Stimulated activated CD8-positive, alpha-beta memory T cell treated with anti-CD3 and anti-CD28 coated beads, Interleukin-4, amount 100 ng/mL, for 48 hours (primary cell): ENCODE measurements around the gene RAC2.
A peak's percentile ranks its signal among the peaks of the same experiment; 100 is the strongest.
"Not testable (repeated sequence)": the region's sequence is repeated elsewhere in the genome, so short reads cannot be mapped to it uniquely, and the experiment has no call there.

Source experiments
- DNase-seq: peaks from one replicate; pipeline ENCODE4 v3.0.0-alpha.2; 2020

The RAC2 gene

GRCh38 chr22:37202716-37203115 is 41.4 kb downstream of the RAC2 start:
- no peak for DNase-seq

GRCh38 chr22:37202001-37202555 is 42.0 kb downstream of the RAC2 start:
- DNase-seq = no peak

GRCh38 chr22:37201443-37201820 is 42.6 kb downstream of the RAC2 start:
- DNase-seq = not testable (repeated sequence)

- no peak for DNase-seq
Measured at GRCh38 chr22:37199760-37200108, 44.3 kb downstream of the RAC2 start.

- DNase-seq = peak; percentile 100
Measured at GRCh38 chr22:37199103-37199759, 44.8 kb downstream of the RAC2 start.

GRCh38 chr22:37198258-37199102 is 45.6 kb downstream of the RAC2 start:
- peak; percentile 99 for DNase-seq

DNA sequence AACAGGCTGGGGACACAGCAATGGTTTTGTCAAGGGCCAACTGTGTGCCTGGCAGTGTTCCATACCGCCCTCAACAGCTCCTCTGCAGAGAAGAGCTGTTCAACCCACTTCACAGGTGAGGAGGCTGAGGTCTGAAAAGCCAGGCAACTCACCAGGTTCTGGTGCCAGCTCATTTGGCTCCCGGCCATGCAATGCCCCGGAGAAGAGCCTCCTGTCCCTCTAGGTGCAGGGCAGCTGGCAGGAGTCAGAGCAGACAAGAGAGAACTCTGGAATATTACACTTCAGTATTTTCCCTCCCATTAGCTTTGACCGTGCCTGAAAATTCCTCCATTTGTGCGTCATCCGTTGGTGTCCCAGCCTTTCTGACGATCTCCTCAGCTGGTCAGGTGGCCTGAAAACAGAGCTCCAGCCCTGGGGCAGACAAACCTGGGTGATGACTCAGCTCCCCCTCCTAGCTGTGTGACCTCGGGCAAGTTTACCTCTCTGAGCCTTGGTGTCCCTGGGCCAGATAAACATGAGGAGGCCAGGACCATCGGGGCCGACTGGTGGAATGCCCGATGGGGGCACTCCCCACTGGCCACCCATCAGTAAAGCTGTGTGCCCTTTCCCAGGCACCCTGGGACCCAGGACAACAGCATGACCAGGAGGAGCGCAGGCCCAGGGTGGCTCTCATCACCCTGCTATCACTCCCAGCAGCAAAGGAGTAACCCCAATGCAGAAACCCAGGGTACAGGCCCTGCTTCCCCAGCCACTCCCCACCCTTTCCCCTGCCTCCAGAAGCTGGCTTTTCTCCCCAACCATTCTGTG is 46.4 kb downstream of the RAC2 start:
- no peak for DNase-seq

GRCh38 chr22:37196539-37197450 is 47.3 kb downstream of the RAC2 start:
- no peak for DNase-seq

DNA sequence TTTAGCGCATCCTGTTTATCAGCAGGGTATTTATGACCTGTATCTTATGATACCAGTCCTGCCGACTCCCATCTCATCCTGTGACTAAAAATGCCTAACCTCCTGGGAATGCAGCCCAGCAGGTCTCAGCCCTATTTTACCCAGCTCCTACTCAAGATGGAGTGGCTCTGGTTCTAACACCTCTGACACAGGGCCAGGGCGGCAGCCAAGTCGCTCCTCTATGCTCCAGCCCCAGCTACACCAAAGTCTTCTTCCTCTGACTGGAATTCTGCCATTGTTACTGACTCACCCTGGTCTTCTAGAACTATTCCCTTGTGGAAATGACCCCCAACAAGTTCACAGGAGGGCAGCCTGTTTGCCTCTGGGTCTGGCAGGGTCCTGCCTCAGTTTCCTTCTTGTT is 48.1 kb downstream of the RAC2 start:
- no peak for DNase-seq

DNA sequence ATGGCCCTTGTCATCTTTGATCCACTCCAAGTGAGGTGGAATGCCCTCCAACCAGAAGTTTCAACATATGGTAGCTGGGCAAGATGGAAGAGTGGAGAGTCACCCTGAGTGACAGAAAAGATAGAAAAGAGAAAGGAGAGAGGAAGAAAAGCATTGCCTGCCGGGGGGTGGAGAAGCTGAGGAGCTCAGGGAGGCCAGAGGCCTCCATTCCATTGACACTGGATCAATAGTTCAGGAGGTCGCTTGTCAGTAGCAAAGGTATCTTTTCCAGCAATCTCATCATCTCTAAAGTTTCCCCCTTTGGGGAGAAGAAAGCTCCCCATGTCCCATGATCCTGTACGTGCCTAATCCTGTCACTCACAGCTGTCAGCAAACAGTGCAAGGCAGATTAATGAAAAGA is 49.3 kb downstream of the RAC2 start:
- no peak for DNase-seq

DNA sequence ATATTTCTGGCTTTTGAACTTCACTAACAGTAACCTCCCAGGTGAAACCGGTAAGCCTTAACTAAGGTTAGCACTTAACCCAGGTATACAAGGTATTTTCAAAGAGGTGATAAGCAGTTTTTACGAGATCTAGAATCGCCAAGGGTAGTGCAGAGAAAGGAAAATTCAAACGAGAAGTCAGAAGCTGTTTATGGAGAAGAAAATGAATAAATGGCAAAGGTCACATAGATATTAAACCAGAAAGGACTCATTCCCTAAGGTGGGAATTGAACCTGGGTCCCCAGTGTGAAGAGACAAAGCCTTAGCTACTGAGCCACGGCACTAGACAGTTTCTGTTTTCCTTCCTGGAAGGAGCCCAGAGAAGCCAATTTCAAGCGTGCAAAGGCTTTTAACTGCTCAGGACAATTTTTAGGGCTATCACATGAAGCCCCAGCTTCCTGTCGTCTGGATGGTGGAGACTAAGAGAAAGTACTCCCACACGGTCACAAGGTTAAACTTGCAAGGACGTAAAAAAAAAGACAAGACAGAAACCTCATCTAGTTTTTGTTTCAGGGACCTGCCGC is 50.4 kb downstream of the RAC2 start:
- DNase-seq = peak; percentile 63

GRCh38 chr22:37192741-37193140 is 51.3 kb downstream of the RAC2 start:
- DNase-seq = no peak

GRCh38 chr22:37192204-37192603 is 51.9 kb downstream of the RAC2 start:
- no peak for DNase-seq

GRCh38 chr22:37190262-37190780 is 53.7 kb downstream of the RAC2 start:
- no peak for DNase-seq

DNA sequence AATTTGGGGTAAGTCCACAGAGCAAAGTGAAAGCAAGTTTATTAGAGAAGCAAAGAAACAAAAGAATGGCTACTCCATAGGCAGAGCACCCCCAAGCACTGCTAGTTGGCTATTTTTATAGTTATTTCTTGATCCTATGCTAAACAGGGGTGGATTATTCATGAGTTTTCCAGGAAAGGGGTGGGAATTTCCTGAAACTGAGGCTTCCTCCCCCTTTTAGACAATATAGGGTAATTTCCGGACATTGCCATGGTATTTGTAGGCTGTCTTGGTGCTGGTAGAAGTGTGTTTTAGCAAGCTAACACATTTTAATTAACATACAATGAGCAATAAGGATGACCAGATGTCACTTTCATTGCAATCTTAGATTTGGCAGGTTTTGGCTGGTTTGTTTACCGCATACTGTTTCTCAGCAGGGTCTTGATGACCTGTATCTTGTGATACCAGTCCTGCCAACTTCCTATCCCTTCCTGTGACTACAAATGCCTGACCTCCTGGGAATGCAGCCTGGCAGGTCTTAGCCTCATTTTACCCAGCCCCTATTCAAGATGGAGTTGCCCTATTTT is 55.1 kb downstream of the RAC2 start:
- DNase-seq = no peak

DNA sequence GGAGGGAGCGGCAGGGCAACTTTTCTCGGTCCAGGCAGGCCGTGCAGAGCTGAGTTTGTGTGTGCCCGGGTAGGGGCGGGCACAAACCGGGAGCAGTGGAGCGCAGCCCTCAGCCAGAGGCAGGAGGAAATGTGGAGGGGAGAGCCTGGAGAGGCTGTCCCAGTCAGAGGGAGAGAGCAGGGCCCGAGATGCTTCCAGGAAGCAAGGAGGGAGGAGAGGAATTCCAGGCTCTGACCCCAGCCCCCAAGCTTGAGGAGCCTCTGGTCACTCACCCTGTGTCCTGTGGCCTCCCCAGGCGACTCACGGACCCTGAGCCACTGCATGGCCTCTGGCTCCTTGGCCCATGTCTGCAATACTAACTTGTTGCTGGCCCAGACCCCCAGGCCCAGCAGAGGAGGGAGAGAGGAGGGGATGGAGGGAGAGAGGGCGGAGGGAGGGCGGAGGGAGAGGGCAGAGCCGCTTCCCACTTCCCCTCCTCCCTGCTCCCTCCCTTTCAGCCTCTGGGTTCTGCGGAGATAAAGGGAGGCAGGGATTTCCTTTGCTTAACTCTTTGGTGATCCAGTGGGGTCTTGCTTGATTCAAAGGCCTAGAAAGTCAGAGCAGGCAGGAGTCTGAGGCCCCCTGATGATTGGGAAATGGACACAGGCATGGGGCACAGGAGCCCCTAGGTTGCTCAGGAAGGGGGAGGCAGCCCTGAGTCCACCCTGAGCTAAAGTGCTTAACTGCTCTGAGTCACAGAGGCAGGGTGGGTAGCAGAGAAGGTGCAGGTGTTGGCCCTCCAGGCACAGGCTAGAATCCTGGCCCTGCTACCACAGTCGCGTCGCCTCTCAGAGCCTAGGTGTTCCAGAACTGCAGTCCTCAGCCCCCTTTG is 55.9 kb downstream of the RAC2 start, which contains the start of gene C1QTNF6:
Gene C1QTNF6, minus strand, starts transcription at position 357 of the 871 bp plus-strand sequence. Its CDS starts 34 bp downstream, at position 323.
- no peak for DNase-seq

DNA sequence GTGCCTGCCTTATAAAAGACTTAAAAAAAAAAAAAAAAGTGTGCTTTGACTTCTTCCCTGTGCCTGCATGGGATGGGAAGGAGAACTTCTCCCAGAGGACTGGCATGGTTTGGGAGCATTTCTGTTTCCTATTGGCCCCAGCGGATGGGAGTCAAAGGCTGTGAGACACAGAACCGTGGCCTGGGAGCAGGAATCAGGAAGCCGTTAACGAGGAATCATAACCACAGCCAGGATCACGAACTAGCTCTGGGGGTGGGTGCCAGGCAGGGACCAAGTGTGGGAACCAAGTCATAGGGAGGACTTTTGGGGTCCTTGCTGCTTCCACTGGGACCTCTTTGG is 56.5 kb downstream of the RAC2 start:
- no peak for DNase-seq

DNA sequence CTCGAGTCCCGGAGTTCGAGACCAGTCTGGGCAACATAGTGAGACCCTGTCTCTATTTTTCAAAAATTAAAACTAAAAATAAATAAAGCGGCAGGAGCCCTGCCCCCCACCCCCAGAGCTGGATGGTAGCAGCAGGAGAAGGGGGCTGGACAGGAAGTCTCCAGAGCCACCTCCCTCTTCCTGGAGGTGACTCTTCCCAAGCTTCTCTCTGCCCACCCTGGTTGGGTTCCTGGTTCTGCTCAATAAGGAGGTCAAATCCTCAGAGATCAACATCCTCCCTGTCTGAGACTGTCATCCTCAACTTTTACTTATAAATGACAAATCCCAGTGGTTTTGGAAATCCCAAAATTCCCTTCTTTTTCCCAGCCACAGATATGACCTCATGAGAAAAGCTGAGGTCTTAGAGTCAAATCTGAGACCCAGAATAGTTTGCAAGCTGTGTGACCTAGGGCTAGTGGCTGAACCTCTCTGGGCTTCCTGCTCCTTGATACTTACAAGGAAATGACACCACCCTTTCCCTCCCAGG is 57.0 kb downstream of the RAC2 start:
- DNase-seq = no peak

GRCh38 chr22:37186228-37186996 is 57.7 kb downstream of the RAC2 start:
- peak; percentile 54 for DNase-seq
